ENCODE measurements around the gene C1QL2. TPM values are rescaled to one million over a fixed set of nuclear protein-coding genes. Genes with fewer than 3 reads are reported as not detected.

Gene C1QL2
- not detected in 2 replicates for total RNA-seq (2014; rRNA removed; shearing (Covaris generic); ENCODE audit: low replicate concordance)

DNA sequence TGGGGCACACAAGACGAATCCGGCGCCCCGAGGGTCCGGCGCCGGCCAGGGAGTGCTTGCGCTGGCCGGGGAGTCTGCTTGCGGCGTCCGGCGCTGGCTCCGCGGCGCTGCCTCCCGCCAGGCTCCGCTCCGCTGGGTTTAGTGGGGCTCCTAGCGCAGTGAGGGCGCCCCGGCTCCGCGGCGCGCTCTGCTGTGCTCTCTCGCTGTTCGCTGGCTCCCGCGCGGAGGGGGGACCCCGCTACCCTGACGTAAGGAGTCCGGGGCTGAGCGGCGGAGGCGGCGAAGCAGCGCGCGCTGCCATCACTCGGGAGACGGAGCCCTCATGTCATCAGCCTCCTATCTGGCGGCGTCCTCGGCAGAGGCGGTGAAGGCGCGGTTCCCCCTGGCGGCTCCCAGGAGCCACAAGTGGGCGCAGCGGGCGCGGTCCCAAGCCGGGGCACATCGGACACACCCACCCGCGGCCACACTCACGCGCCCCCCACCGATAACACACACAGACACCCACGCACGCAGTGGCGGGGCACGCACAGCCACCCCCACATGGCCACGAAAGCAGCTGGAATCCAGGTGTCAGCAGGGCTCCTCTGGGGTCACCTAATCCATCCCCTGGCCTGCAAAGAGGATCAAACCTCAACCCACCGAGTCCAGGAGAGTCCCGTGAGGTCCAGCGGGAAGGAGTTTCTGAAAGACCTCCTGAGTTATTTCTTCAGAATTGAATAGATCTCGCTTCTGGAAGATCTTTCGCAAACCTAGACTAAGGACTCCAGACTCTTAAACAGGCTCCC lies at the start of gene C1QL2:
C1QL2 (minus strand) TSS at position 189 of the 785 bp plus-strand sequence. CDS start 482 bp downstream, outside the sequence.
- no peak for DNase-seq (ENCODE audit: low read depth)
- in situ Hi-C loops (cut with HindIII; ENCODE audit: low pct_unique_long_range_greater_than_20kb, low sequenced_read_pairs) = no loop called here

DNA sequence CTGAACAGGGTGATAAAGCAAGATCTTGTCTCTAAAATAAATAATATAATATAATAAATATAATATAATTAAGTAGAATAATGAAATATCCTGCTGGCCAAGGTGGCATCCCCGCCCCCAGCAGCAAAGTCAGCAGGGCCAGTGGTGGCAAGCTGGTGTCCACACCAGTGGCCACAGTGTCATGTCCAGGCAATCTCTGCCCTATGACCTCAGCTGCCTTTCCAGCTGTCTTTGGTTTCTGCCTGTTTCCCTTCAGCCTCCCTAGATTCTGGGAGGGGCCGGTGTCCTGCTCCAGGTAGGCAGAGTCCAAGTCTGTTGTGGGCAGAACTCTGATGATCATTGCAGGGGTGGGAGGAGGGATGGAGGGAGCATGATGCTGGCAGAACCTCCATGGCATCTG lies 48.9 kb upstream of the C1QL2 start:
- no peak for DNase-seq (ENCODE audit: low read depth)

DNA sequence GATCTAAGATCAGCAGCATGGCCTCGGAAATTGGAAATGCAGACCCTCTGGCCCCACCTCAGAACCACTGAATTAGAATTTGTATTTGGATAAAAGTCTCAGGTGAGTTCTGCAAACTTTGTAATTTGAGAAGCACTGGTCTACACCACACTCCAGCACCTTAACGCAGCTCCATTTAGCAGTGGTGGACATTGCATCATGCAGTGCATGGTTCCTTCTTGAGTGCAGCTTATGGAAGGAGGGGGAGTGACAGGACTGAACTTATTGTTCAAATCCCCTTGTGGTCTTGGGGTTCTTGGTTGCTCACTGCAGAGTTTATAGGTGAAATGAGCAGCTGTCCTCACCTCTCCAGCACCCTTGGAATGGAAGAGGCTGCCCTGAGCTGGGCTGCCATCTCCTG lies 47.6 kb upstream of the C1QL2 start:
- in situ Hi-C loops (cut with HindIII; ENCODE audit: low pct_unique_long_range_greater_than_20kb, low sequenced_read_pairs) = no loop called here
- no peak for DNase-seq (ENCODE audit: low read depth)

More for the DNA sequence above, 48.9 kb upstream of the C1QL2 start:
- in situ Hi-C loops (cut with HindIII; ENCODE audit: low pct_unique_long_range_greater_than_20kb, low sequenced_read_pairs) = no loop called here

DNA sequence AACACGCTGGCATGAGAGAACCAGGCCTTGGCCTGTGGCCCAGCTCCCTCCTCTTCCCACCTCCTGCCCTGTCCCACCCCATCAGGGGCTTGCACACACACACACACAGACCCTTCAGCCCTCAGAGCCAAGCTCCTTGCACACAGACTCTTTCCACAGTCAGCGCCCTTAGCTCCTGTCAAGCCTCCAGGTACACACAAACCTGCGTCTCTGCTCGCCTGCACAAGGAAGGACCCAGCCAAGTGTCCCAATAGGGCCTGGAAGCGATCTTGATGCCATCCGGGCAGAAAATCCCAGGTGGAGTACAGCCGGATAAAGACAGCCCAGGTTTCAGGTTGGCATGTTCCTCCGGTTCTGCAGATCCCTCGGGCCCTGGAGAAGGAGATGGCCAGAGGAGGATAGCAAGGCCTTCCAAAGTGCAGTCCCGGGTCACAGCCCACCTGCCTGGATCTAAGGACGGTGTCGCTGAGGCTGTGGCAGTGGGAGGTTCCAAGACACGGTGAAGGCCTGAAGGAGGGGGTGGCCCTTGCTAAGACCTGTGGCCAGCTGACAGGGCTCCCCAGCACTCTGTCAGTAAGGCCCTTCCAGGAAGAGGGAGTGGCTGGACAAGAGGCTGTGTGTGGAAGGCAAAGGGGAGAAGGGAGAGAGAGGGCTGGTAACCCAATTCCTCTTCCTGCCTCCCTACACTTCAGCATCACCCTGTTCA lies 46.6 kb upstream of the C1QL2 start:
- DNase-seq (ENCODE audit: low read depth) = no peak
- in situ Hi-C loops (cut with HindIII; ENCODE audit: low pct_unique_long_range_greater_than_20kb, low sequenced_read_pairs) = no loop called here

DNA sequence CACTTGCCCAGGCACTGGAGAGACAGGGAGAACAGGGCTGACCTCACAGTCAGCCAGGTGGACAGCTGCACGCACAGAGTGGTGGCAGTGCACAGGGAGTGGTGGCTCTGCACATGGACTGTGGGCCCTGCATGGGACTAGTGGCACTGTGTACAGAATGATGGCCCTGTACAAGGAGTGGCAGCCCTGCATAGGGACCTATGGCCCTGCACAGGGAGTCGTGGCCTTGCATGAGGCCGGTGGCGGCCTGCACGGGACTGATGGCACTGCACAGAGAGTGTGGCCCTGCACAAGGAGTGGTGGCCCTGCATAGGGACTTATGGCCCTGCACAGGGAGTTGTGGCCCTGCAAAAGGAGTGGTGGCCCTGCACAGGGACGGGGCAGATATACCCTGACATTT lies 46.0 kb upstream of the C1QL2 start:
- in situ Hi-C loops (cut with HindIII; ENCODE audit: low pct_unique_long_range_greater_than_20kb, low sequenced_read_pairs) = no loop called here
- DNase-seq (ENCODE audit: low read depth) = no peak

DNA sequence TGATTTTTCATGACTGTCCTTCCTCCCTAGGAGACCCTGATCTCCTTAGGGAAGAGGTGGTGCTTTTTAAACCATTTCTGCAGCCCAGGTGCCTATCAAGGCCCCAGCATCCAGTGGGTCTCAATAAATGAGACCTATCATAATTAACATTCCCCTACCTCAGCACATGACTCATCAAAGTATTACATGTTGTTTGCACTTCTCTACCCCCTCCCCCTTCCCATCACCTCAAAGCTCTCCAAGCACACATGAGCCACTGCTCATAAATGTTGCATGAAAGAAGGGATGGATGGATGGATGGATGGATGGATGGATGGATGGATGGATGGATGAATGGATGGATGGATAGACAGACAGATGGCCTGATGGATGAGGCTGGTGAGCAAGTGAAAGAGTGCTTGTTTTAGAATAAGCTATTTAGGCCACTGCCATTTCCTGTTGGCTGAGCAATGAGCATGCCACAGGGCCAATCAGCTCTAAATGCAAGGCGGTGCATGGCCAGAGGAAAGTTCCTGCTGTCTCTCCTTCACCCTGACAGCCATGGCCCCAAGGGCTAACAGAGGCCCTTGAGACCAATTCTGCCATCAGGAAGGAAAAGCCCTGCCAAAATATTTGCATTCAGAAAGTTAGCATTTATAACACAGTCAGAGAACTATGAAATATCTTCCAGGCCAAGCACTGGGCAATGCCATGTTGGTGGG lies 44.2 kb upstream of the C1QL2 start:
- in situ Hi-C loops (cut with HindIII; ENCODE audit: low pct_unique_long_range_greater_than_20kb, low sequenced_read_pairs) = no loop called here
- no peak for DNase-seq (ENCODE audit: low read depth)

DNA sequence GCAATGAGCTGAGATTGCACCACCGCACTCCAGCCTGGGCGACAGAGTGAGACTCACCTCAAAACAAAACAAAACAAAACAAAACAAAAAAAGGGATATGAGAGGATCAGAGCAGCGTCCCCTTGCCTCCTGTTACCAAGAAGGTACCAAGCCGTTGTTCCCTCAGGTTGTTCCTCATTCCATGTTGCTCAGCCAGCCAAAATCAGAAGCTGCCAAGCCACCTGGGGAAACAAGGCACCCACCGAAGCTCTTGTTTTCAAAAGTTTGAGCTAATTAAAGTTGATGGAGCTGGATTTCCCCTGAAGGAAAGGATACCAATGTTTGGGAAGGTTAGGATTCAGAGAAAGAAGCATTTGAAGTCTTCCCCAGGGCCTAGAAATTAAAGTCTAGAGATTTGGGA lies 43.3 kb upstream of the C1QL2 start:
- in situ Hi-C loops (cut with HindIII; ENCODE audit: low pct_unique_long_range_greater_than_20kb, low sequenced_read_pairs) = no loop called here
- no peak for DNase-seq (ENCODE audit: low read depth)

DNA sequence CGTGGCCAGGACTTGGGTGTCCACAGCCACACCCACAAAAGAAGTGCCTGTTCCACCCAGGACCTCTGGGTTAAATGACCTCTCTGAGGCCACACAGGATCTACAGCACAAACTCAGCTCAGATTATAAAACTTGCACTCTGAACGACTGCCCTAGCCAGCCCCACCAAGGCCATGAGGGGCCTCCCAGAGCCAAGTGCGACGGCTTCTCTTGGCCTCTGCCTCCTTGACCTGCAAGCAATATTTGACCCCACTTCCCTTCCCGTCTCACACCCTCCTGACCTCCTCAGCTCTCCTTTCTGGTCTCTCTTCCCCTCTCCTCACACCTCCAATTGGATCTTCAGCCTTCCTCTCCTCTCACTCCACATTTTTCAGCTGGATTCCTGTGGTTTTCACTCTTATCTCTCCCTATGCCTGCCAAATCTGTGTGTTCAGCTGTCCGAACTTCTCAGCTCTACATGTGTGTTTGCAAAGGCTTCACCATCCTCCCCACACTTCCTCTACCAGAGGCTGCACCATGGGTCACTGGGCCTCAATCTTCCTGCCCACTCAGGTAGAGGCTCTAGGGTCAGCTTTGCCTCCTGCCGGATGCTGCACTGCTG lies 39.8 kb upstream of the C1QL2 start:
- DNase-seq (ENCODE audit: low read depth) = no peak
- in situ Hi-C loops (cut with HindIII; ENCODE audit: low pct_unique_long_range_greater_than_20kb, low sequenced_read_pairs) = no loop called here

DNA sequence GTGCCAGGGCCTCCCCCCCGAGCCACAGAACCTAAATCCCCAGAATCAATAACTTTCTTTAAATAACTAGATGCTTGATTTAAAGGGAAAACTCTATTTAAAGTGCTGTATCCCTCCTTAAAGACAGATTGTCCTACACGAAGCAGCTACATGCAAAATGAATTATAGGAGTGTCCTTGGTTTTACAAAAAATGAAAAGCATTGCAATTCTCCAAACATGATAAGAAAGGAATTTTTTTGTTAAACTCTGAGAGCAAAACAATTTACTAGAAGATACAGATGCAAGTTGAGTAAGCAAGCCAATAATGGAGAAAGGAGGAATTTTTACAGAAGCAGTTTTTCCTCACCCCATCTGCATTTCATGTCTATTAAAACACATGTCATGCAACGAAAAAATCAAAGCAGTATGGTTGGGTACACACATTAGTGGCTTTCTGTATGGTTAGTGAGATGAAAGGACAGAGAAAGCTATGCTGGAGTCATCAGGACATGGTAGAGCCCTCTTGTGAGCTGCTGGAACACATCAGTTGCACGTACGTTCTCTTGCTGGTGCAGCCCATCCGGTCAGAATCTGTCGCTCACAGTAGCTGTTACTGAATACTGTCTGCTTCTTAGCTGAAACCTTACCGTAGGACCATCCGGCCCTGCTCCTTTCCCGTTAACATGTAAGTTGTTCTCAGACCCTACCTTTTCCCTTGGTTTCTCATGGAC lies 39.1 kb upstream of the C1QL2 start:
- in situ Hi-C loops (cut with HindIII; ENCODE audit: low pct_unique_long_range_greater_than_20kb, low sequenced_read_pairs) = no loop called here
- no peak for DNase-seq (ENCODE audit: low read depth)

DNA sequence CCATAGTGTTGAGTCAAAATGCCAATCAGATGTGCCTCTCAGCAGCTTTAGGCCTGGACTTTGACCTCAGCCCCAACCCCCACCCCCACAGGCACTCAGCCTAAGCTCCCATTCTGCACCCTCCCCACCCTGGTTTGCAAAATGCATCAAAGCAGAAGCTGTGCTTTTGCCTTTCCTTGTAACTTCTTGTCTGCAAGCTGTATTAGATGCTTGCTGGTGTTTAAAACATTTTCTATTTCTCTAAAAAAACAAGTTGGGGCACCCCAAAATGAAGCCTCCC lies 38.5 kb upstream of the C1QL2 start:
- DNase-seq (ENCODE audit: low read depth) = no peak
- in situ Hi-C loops (cut with HindIII; ENCODE audit: low pct_unique_long_range_greater_than_20kb, low sequenced_read_pairs) = no loop called here

DNA sequence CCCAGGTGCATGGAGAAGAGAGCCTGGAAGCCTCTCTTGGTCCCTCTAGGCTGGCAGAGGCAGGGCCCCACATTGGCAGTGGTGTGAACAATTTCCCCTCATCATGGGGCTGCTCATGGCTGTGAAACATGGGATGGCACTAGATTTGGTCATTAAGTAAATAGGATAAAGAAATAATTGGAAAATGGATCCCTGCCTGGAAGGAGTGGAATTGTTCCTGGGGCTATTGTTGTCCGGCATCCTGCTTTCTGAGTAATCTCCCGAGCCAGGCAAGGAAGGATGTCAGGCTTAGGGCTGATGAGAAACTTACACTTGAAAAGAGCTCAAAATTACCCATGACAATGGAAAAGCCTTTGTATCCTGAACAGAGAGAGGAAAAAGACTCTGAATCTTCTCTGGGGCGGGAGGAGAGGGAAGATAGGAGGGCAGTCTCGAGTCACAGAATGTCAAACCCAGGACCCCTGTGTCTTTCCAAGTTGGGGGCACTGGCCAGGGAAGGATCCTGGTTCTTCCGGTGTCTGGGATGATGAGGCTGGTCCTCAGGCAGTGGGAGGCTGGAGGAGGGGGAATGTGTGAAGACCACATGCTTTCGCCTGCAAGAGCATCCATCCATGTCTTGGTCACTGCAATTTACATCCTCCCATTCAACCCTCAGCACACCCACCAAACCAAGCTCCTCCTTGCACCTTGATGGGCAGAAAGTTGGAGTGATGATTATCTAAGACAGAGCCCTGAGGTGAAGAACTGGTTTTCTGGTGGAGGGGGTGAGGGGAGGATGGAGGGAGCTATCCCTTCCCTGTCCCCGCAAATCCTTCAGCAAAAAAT lies 38.0 kb upstream of the C1QL2 start:
- no peak for DNase-seq (ENCODE audit: low read depth)
- in situ Hi-C loops (cut with HindIII; ENCODE audit: low pct_unique_long_range_greater_than_20kb, low sequenced_read_pairs) = no loop called here

DNA sequence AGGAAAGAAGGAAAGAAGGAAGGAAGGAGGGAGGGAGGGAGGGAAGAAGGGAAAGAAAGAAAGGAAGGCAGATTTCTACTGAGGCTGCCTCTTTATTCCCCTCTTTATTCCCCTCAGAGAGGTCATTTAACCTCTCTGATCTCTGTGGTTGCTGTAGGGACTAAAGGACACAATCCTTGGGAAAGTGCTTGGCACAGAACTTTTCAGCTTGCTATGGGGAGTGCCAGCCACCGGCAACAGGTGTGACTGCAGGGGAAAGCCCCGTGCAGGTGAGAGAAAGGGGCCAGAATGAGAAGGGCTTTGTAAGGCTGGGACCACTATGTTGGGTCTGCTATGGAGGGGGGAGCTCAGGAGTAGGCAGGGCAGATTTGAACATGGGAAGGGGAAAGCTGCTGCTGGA lies 37.3 kb upstream of the C1QL2 start:
- in situ Hi-C loops (cut with HindIII; ENCODE audit: low pct_unique_long_range_greater_than_20kb, low sequenced_read_pairs) = no loop called here
- no peak for DNase-seq (ENCODE audit: low read depth)

DNA sequence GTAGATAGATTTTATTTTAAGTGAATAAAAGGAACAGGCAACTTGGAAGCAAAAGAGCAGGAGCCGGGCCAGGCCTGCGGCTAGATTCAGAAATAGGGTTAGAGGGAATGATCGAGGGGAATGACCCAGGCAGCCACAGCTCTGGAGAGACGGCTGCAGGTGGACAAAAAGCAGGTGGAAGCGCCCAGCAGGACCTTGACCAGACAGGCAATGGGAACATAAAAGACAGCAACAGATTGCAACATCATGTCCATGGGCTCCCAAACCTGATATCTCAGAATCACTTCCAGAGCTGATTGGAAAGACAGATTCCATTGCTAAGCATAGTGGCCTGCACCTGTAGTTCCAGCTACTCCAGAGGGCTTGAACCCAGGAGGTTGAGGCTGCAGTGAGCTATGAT lies 36.5 kb upstream of the C1QL2 start:
- in situ Hi-C loops (cut with HindIII; ENCODE audit: low pct_unique_long_range_greater_than_20kb, low sequenced_read_pairs) = no loop called here
- no peak for DNase-seq (ENCODE audit: low read depth)

DNA sequence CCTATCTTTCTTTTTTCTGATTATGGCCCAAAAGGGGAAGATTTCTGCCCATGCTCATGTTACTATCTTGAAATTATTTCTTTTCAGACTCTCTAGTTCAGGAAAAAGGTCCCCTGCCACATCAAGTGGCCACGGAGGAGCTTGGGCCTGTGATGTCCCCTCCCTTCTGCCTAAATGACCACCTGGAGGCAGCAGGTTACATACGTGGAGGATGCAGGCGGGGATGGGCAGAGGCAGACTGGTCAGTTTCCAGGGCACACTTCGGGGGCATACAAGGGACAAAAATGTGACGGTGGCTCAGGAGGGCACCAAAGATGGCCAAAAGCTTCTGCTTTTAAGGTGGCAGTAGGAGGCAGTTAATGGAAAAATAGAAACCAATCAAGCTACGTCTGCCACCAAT lies 34.3 kb upstream of the C1QL2 start:
- no peak for DNase-seq (ENCODE audit: low read depth)
- in situ Hi-C loops (cut with HindIII; ENCODE audit: low pct_unique_long_range_greater_than_20kb, low sequenced_read_pairs) = no loop called here

DNA sequence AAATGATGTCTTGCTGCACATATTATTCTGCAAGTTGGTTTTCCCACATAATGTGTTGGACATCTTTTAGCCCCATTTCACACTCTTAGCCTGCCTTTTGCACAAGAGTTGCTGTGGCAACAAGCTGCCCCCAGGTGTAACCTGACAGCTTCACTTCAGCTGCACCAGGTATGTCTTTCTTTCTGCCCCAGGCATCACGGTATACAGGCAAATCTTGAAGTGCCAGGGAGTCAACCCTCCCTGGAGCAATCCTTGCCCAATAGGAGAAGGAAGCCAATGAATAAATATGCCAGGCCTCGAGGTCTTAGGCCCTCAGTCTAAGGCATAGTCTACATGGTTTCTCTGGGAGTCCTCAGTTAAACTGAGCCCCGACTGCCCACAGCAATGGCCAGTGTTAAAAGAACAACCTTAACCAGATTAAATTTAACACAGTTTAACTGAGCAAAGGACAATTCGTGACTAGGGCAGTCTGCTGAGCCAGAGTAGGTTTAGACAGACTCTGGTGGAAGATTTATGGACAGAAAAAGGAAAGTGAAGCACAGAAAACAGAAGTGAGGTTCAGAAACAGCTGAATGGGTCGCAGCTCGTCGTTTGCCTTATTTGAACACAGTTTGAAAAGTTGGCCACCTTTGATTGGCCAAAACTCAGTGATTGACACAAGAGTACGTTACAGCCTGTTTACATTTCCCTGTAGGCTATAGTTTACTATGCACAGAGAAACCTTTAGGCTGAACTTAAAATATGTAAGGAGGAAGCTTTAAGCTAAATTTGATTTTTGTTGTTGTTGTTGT lies 32.0 kb upstream of the C1QL2 start:
- in situ Hi-C loops (cut with HindIII; ENCODE audit: low pct_unique_long_range_greater_than_20kb, low sequenced_read_pairs) = no loop called here
- no peak for DNase-seq (ENCODE audit: low read depth)

DNA sequence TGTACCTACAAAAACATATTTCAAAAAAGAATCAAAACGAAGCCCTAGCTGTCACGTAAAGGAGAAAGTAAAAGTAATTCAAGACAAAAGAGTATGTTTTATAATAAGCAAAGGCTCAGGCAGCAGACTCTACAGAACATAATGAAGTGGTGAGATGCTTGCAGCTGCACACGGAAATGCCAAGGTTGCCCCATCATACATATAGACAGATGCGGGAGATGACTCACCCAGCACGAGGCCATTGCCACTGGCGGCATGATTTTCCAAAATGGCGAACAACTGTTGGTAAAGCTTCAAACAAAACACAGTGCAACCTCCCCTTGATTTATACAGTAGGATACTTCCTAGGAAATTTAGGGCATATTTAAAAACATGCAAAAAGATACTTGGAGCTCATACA lies 26.0 kb upstream of the C1QL2 start:
- in situ Hi-C loops (cut with HindIII; ENCODE audit: low pct_unique_long_range_greater_than_20kb, low sequenced_read_pairs) = no loop called here
- DNase-seq (ENCODE audit: low read depth) = no peak

All from Caki2 (cell line).